ENCODE data around the gene SLC25A51. TPM values are rescaled to one million over a fixed set of nuclear protein-coding genes. Genes with fewer than 3 reads are reported as not detected.
A peak's percentile ranks its signal among the peaks of the same experiment; 100 is the strongest.

SLC25A51 gene
- total and polyA plus RNA-seq, 2 donors from 2014 or later: 10.7 to 25.5 TPM

GRCh38 chr9:37925786-37926736 lies 22.1 kb upstream of the SLC25A51 start:
- peak overlapping the region in 1 of 3 donors; percentile 17 for H3K9ac ChIP-seq (ENCODE audit: low read length in 3 of 3)
- intact Hi-C loops (cut with DNase I): no loop called here
- peaks cover 0 to 3% (median 0%) of the 10 kb centered on the region in 3 donors for H3K36me3 ChIP-seq (ENCODE audit: control insufficient read depth in 2 of 3, insufficient read depth in 3 of 3, low read length in 3 of 3)
- peaks cover 0 to 30% (median 27%) of the 10 kb centered on the region in 3 donors for H3K4me1 ChIP-seq (ENCODE audit: control insufficient read depth in 2 of 3, insufficient read depth in 2 of 3, low read depth in 1 of 3, low read length in 3 of 3)
- H3K27me3 ChIP-seq (ENCODE audit: control insufficient read depth, insufficient read depth, low read length): no peaks in the 10 kb centered on the region
- no peak overlapping the region for H3K4me3 ChIP-seq (ENCODE audit: low read length in 3 of 3)
- FAIRE-seq (no peak), DNase-seq (no peak)
- TF ChIP-seq CTCF (IDR thresholded peaks at IDR 0.05; ENCODE audit: borderline replicate concordance, extremely low read depth, insufficient read depth): no peak
- no peak overlapping the region for H3K27ac ChIP-seq (ENCODE audit: low read depth in 2 of 2, low read length in 2 of 2)
- H3K9me3 ChIP-seq (ENCODE audit: control insufficient read depth in 2 of 3, insufficient read depth in 1 of 3, low read length in 3 of 3): no peaks in the 10 kb centered on the region

- FAIRE-seq (no peak), DNase-seq (no peak)
- TF ChIP-seq CTCF (IDR thresholded peaks at IDR 0.05; ENCODE audit: borderline replicate concordance, extremely low read depth, insufficient read depth): no peak
Observed at GRCh38 chr9:37925006-37925405, 21.1 kb upstream of the SLC25A51 start.

GRCh38 chr9:37924538-37924937 lies 20.6 kb upstream of the SLC25A51 start:
- intact Hi-C loops (cut with DNase I): no loop called here
- peaks cover 0 to 4% (median 0%) of the 10 kb centered on the region in 3 donors for H3K36me3 ChIP-seq (ENCODE audit: control insufficient read depth in 2 of 3, insufficient read depth in 3 of 3, low read length in 3 of 3)
- H3K9ac ChIP-seq (ENCODE audit: low read length in 3 of 3): no peak overlapping the region
- H3K4me3 ChIP-seq (ENCODE audit: low read length in 3 of 3): no peak overlapping the region
- no peak for FAIRE-seq
- peaks cover 0 to 35% (median 27%) of the 10 kb centered on the region in 3 donors for H3K4me1 ChIP-seq (ENCODE audit: control insufficient read depth in 2 of 3, insufficient read depth in 2 of 3, low read depth in 1 of 3, low read length in 3 of 3)
- DNase-seq: no peak
- H3K27ac ChIP-seq (ENCODE audit: low read depth in 2 of 2, low read length in 2 of 2): no peak overlapping the region
- TF ChIP-seq CTCF (IDR thresholded peaks at IDR 0.05; ENCODE audit: borderline replicate concordance, extremely low read depth, insufficient read depth): no peak
- H3K9me3 ChIP-seq (ENCODE audit: control insufficient read depth in 2 of 3, insufficient read depth in 1 of 3, low read length in 3 of 3): no peaks in the 10 kb centered on the region
- H3K27me3 ChIP-seq (ENCODE audit: control insufficient read depth, insufficient read depth, low read length): no peaks in the 10 kb centered on the region

More at GRCh38 chr9:37925006-37925405, 21.1 kb upstream of the SLC25A51 start:
- H3K9ac ChIP-seq (ENCODE audit: low read length in 3 of 3): no peak overlapping the region
- intact Hi-C loops (cut with DNase I): no loop called here
- H3K36me3 ChIP-seq (ENCODE audit: control insufficient read depth in 2 of 3, insufficient read depth in 3 of 3, low read length in 3 of 3): peaks cover 0 to 4% (median 0%) of the 10 kb centered on the region in 3 donors
- no peak overlapping the region for H3K4me3 ChIP-seq (ENCODE audit: low read length in 3 of 3)
- H3K27me3 ChIP-seq (ENCODE audit: control insufficient read depth, insufficient read depth, low read length): no peaks in the 10 kb centered on the region
- peaks cover 0 to 35% (median 27%) of the 10 kb centered on the region in 3 donors for H3K4me1 ChIP-seq (ENCODE audit: control insufficient read depth in 2 of 3, insufficient read depth in 2 of 3, low read depth in 1 of 3, low read length in 3 of 3)
- H3K27ac ChIP-seq (ENCODE audit: low read depth in 2 of 2, low read length in 2 of 2): no peak overlapping the region
- H3K9me3 ChIP-seq (ENCODE audit: control insufficient read depth in 2 of 3, insufficient read depth in 1 of 3, low read length in 3 of 3): no peaks in the 10 kb centered on the region

Data from kidney (tissue), 14 donors.